Skin epidermis (tissue), 12 donors: ENCODE measurements around the gene RBP5.

Experiments
- H3K27ac ChIP-seq, 21 experiments: fragments of 200-600 bp; sonication (generic) in 11 of 21; one replicate each; pipeline ENCODE4 v1.5.0; 2020; ENCODE audit warnings: mild to moderate bottlenecking in 3 of 21, inconsistent platforms in 2 of 21, moderate library complexity in 2 of 21
- H3K4me3 ChIP-seq, 7 experiments: fragments of 200-600 bp; sonication (generic) in 2 of 7; one replicate each; pipeline ENCODE4 v1.5.0; 2020; ENCODE audit warnings: inconsistent platforms in 2 of 7, mild to moderate bottlenecking in 2 of 7, moderate library complexity in 1 of 7

RBP5 gene

GRCh38 chr12:7128681-7129286 lies at the start of gene RBP5:
Gene RBP5, minus strand, starts transcription at chr12:7128889. Its CDS starts 114 bp downstream, at chr12:7128775.
- Histone ChIP-seq H3K4me3 (peak within 1 kb of the TSS; percentile 38 to 74 (median 58)), H3K27ac (peak within 1 kb of the TSS in 17 of 21 experiments; percentile 31 to 85 (median 75))

GRCh38 chr12:7178481-7178880 lies 49.8 kb upstream of the RBP5 start:
- no peak overlapping the region for H3K4me3 ChIP-seq
- no peak overlapping the region for H3K27ac ChIP-seq

- Histone ChIP-seq H3K27ac (no peak overlapping the region), H3K4me3 (no peak overlapping the region)
Observed at GRCh38 chr12:7176595-7176994, 47.9 kb upstream of the RBP5 start.

- Histone ChIP-seq H3K27ac (no peak overlapping the region), H3K4me3 (no peak overlapping the region)
Observed at GRCh38 chr12:7175493-7175892, 46.8 kb upstream of the RBP5 start.

- Histone ChIP-seq H3K4me3 (no peak overlapping the region), H3K27ac (no peak overlapping the region)
Observed at GRCh38 chr12:7171854-7172253, 43.2 kb upstream of the RBP5 start.

- H3K27ac ChIP-seq: no peak overlapping the region
- no peak overlapping the region for H3K4me3 ChIP-seq
Observed at GRCh38 chr12:7169951-7170350, 41.3 kb upstream of the RBP5 start.

- H3K27ac ChIP-seq: no peak overlapping the region
- H3K4me3 ChIP-seq: peak overlapping the region in 1 of 7 experiments; percentile 11
Observed at GRCh38 chr12:7162691-7163114, 34.0 kb upstream of the RBP5 start.

GRCh38 chr12:7161811-7162210 lies 33.1 kb upstream of the RBP5 start:
- Histone ChIP-seq H3K27ac (no peak overlapping the region), H3K4me3 (no peak overlapping the region)

- Histone ChIP-seq H3K4me3 (no peak overlapping the region), H3K27ac (no peak overlapping the region)
Observed at GRCh38 chr12:7161327-7161726, 32.6 kb upstream of the RBP5 start.

- no peak overlapping the region for H3K4me3 ChIP-seq
- H3K27ac ChIP-seq: no peak overlapping the region
Observed at GRCh38 chr12:7160183-7160582, 31.5 kb upstream of the RBP5 start.

GRCh38 chr12:7158781-7159609 lies 30.3 kb upstream of the RBP5 start:
- H3K27ac ChIP-seq: peak overlapping the region in 1 of 21 experiments; percentile 4
- no peak overlapping the region for H3K4me3 ChIP-seq

GRCh38 chr12:7157391-7157790 lies 28.7 kb upstream of the RBP5 start:
- Histone ChIP-seq H3K4me3 (peak overlapping the region in 1 of 7 experiments; percentile 15), H3K27ac (peak overlapping the region in 3 of 21 experiments; percentile 28 to 70 (median 67))

- H3K27ac ChIP-seq: peak overlapping the region in 10 of 21 experiments; percentile 17 to 78 (median 64)
Observed at GRCh38 chr12:7156259-7157197, 27.8 kb upstream of the RBP5 start.

GRCh38 chr12:7155471-7156034 lies 26.9 kb upstream of the RBP5 start:
- Histone ChIP-seq H3K27ac (peak overlapping the region in 14 of 21 experiments; percentile 3 to 78 (median 55)), H3K4me3 (peak overlapping the region in 1 of 7 experiments; percentile 15)

More at GRCh38 chr12:7156259-7157197, 27.8 kb upstream of the RBP5 start:
- peak overlapping the region in 1 of 7 experiments; percentile 15 for H3K4me3 ChIP-seq

- H3K27ac ChIP-seq: peak overlapping the region in 13 of 21 experiments; percentile 3 to 78 (median 53)
- H3K4me3 ChIP-seq: no peak overlapping the region
Observed at GRCh38 chr12:7154901-7155470, 26.3 kb upstream of the RBP5 start.

GRCh38 chr12:7154042-7154441 lies 25.4 kb upstream of the RBP5 start:
- H3K27ac ChIP-seq: peak overlapping the region in 4 of 21 experiments; percentile 16 to 78 (median 53)
- no peak overlapping the region for H3K4me3 ChIP-seq

GRCh38 chr12:7152818-7153217 lies 24.1 kb upstream of the RBP5 start:
- no peak overlapping the region for H3K27ac ChIP-seq
- H3K4me3 ChIP-seq: no peak overlapping the region

- Histone ChIP-seq H3K27ac (no peak overlapping the region), H3K4me3 (no peak overlapping the region)
Observed at GRCh38 chr12:7151532-7151931, 22.8 kb upstream of the RBP5 start.

- Histone ChIP-seq H3K4me3 (no peak overlapping the region), H3K27ac (no peak overlapping the region)
Observed at GRCh38 chr12:7150841-7151240, 22.2 kb upstream of the RBP5 start.
